NCI-H1694 (cell line): ENCODE data around the gene AHI1.
"Not testable (repeated sequence)": the region's sequence is repeated elsewhere in the genome, so short reads cannot be mapped to it uniquely, and the experiment has no call there.

Source experiments
- DNase-seq: peaks from one replicate; lab custom pipeline; 2025; lab: John Stamatoyannopoulos, UW

AHI1 gene

DNA sequence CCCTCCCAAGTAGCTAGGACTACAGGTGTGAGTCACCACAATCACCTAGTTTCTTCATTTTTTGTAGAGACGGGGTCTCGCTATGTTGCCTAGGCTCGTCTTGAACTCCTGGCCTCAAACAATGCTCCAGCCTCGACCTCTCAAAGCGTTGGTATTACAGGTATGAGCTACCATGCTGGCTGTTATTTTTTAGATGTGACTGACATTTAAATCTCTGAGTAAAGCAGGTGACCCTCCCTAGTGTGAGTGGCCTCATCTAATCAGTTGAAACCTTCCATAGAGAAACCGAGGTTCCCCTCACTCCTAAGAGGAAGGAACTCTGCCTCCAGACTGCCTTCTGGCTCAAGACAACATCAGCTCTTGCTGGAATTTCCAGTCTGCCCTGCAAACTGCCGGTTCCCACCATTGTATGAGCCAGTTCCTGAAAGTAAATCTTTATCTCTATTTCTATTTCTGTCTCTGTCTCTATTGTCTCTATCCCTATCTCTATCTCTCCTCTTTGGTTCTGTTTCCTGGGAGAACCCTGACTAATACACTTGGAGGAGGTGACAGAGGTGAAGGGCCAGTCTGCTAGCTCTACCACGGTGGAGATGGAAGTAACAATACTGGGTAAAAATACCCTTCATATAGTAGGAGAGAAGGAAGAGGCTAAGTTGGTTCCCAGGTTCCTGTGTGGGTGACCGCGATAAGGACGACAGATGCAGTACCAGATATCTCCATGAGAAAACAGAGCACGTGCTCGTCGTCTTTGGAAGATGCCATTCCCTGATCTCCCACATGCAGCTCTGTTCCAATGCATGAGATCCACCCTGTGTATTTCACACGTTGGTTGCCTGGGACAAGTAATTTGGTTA, 235.4 kb downstream of the AHI1 start:
- no peak for DNase-seq

DNA sequence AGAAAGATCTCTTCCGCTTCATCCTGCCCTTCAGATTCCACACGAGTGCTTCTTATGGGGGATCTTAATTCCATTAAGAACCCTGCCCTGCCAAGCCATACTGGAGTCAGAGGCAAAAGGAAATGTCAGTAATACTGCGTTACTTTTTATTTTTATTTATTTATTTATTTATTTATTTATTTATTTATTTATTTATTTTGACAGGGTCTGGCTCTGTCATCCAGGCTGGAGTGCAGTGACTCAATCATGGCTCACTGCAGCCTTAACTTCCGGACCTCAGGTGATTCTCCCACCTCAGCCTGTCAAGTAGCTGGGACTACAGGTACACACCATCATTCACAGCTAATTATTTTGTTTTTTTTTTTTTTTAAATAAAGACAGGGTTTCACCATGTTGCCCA, 236.9 kb downstream of the AHI1 start:
- no peak for DNase-seq

DNA sequence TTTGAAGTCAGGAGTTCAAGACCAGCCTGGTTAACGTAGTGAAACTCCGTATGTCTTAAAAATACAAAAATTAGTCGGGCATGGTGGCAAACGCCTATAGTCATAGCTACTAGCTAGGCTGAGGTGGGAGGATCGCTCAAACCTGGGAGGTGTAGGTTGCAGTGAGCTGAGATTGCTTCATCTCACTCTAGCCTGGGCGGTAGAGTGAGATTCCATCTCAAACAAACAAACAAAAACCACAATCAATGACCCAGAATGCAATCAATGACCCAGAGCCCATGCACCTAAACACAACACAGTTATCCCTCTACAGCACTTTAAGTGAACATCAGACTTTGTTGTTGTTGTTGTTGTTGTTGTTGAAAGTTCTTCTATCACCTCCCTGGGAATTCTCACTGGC, 238.6 kb downstream of the AHI1 start:
- no peak for DNase-seq

DNA sequence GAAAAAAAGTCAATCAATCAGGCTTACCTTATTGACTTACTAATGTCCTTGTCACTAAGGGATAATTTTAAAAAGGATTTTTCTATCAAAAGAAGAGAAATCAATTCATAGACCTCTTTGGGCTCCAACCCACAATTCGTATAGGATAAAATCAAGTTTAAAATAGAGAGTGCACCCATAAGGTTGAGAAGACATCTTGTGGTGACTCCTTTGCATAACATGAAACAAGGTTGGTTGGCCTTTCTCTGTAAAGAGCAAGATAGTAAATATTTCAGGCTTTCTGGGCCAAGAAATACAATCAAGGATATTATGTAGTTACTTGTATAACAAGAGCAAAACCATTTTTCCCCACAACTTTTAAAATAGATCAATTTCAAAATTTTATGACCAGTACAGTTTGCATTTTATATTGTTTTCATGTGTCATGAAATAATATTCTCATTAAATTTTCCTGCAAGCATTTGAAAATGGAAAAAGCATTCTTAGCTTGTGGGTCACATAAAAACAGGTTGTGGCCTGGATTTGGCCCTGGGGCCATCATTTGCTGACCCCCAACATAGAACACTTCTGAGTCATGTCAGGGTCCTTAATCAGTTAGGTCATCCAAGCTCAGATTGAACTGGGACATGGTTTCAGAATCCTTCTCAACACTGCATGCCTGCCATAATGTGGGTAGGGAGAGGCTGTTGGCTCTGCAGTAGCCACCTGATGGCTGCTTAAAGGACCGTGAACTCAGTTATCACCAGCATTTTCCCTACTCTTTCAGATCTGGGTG, 239.7 kb downstream of the AHI1 start:
- no peak for DNase-seq

DNA sequence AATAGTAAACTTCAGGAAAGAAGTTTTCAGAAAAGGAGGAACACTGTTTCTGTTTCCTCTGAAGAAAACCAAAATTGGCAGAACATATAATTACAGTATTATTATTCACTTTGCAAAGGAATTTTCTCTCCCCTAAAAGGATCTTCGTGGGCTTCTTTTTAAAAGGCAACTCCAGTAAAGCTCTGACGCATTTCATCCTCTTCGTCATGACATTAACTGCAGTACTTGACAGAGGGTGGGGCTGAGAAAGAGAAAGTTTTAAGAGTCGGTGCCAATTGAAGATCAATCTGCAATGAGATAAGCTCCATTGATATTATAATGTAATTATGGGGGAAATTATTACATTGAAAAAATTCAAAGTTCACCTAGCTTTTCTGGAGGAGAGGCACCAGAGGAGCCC, 240.7 kb downstream of the AHI1 start:
- no peak for DNase-seq

DNA sequence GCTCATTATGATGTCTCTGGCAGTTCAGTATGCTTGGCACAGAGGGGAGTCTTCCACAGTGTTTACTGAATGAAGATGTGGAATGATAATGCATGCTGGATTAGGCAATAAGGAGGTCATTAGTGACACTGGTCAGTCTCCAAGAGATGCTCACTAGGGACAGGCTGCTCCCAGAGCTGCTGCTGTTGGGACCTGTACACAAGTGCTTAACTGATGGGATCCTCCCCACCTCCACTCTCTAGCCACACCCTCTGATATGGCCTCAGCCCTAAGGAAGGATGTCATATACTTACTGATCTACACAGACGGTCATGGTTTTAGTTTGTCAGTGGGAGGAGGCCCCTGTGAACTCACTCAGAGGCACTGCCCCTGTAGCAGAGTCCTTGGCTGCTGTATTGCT, 243.1 kb downstream of the AHI1 start:
- DNase-seq = no peak

DNA sequence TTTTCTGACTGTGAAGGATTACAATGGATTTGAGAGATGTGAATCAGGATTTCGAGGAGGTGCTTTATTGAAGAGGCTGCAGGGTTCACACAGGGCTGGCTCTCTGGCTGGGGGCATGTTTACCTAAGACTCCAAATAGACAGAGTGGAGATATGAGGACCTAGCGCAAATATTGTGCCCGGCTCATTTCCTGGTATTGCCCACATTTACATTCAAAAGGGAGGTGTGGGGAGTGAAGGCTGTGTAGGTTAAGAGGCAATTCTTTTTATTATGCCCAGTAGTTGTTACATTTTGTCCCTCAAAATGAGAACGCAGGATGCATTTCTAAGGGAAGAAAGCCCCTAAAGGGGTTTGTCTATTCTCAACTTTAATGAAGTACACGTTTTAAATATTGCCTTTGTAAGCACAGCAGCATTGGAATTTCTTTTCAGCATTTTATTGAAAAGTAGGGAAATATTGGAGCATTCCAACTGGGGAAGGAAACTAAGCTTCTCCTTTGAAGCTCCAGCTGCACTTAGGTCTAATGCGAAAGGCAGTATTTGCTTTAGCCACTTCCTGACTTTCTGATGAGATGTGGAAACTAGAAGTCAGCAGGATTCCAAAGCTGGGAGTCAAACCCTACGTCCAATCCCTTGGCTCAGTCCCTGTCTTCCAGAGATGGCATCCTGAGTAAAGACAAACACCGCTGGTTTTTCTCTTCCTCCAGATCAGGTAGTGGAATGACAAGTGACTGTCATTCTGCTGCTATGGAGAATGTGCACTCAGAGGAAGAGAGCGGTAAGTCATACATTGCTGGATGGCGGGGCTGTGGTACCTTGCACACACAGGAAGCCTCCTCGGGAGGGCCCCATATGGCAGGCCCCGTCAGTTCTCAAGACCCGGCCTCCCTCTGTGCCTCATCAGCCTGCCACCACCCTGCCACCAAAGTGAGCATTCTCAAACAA, 245.8 kb downstream of the AHI1 start:
- DNase-seq = no peak

DNA sequence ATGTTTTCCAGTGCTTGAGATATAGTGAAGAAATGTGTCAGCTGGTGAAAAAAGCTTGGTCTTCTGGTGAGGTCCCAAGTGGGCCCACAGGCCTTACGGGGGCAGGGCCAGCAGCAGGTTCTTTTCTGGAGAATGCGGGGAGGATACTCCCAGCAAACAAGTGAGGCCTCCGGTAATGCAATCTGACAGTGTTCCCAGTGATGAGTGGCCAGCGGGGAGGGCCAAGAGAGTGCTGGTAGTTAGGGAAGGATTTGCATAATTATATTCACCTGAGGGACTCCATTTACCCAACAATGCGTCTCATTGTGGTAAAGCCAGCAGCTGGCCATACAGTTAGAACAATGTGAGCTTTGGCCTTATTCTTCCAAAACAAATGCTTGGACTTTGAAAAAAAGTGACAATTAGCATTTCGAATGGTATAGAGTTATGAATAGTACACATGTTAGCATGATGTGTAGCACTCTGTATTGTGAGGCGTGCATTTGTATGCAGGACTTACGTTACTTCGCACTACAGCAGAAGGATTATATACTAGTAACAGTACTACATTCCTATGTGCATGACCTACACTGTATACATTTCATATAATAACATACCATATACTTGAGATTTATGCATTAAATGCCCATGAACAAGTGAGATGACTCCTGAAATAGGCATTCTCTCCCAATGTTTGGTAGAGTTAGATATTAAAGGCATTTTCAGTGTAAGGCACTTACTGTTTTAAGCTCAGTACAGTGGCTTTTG, 246.6 kb downstream of the AHI1 start:
- DNase-seq = no peak

DNA sequence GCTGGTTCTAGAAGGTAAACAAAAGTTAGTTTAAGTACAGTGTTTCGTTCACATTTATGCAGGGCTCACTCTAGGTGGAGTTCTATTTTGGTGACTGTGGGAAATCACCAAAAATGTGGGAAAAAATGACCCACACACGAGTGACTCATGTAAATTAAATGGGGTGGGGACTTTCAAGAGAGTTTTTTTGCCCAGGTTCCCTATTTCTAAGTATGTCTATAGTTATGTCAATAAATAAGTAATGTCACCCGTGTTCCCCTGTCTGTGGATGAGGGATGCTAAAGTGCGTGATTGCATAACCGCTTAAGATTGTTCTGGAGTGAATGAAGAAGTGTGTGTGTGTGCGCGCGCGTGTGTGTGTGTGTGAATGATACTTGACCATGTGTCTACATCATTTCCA, 247.3 kb downstream of the AHI1 start:
- DNase-seq = no peak

DNA sequence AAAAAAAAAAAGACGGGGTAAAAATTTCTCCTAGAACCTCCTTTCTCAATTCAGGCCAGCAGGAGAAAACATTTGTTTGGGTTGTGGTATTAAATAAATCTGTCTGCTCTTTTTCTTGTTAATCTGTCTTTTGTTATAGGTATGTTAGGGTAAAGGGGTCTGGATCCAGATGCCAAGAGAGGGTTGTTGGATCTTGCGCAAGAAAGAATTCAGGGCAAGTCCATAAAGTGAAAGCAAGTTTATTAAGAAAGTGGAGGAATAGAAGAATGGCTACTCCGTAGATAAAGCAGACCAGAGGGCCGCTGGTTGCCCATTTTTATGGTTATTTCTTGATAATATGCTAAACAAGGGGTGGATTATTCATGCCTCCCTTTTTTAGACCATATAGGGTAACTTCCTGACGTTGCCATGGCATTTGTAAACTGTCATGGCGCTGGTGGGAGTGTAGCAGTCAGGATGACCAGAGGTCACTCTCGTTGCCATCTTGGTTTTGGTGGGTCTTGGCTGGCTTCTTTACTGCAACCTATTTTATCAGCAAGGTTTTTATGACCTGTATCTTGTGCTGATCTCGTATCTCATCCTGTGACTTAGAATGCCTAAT, 251.0 kb downstream of the AHI1 start:
- DNase-seq = not testable (repeated sequence)

DNA sequence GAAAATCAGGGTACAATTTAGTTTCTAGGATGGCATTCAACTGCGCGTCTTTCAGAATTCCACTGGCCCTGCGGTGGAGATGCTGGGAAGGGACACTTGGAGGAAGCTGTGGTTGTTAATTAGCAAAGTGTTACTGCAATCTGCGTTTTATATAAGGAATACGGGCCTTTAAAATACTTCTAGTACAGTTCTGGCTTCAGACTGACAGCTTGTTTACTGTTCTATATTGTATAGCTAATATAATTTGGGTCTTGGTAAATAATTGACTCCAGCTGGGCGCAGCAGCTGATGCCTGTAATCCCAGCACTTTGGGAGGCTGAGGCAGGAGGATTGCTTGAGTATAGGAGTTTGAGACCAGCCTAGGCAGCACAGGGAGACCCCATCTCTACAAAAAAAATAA, 252.7 kb downstream of the AHI1 start:
- no peak for DNase-seq

DNA sequence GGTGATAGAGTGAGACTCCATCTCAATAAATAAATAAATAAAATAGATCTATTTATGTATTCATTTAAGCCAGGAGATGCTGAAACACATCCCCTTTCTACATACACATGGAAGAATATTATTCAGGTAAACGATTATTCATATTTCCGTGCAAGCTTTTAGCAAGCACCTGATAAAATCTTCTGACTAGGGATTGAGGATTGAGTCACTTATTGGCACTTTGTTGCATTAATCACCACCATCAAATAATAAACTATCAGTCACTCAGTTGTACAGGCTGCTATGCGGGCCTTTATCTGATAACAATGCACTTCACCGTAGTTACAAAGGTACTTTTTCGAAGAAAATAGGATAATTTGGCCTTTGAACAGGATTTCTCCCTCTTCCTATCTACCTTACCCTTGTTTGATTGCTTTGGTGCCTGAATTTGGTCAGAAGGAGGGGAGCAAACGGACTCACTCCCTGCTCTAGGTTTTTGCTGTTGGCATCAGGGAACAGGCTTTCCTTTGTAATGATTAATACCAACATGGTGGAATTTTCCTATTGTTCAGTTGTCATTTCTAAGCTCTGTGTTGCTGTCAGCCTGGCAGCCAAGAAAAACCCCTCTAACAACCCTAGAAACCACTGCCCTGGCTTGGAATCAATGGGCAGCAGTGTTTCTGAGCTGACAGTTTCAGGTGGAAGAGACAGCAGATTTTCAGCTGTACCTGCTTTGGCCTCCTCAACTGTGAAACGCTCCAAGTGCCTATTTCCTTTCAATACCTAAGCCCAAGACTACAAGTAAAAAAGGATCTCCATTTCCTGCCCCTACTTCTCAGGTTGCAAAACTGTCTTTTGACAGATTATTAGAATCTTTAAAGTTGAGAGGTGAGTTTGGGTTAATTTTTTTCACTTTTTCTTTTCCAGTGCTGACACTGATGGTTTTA, 253.4 kb downstream of the AHI1 start:
- DNase-seq = no peak

DNA sequence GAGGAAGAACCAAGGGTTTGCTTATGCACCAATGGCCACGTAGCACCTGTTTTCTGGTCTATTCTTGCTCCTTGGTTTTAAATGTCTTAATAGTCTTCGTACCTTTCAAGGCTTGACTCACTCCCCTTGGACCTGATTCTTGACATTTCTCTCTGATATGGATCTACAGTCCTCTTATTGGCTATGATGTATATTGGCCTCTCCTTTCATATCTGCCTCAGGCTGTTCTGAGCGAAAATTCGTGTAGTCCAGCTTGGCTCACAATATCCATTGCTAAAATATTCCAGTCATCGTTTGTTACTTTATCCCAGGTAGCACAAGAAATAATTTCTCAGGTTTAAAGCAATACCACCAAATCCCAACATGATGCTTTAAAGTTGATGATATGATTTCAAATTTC, 256.8 kb downstream of the AHI1 start:
- DNase-seq = no peak

DNA sequence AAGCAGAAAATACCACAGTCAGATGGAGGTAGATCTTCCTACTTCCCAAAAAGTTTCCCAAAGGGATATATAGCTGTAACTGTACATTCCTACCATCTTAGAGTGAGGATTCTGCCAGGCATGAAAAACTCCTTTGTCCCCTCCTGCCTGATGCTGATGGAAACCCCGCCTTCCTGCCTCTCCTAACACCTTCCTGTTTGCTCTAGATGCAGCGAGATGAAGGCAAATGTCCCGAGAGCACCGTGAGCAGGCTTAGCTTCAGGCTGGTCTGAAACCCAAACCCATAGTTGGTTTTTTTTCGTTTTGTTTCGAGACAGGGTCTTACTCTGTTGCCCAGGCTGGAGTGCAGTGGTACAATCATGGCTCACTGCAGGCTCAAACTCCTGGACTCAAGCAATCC, 260.8 kb downstream of the AHI1 start:
- no peak for DNase-seq

DNA sequence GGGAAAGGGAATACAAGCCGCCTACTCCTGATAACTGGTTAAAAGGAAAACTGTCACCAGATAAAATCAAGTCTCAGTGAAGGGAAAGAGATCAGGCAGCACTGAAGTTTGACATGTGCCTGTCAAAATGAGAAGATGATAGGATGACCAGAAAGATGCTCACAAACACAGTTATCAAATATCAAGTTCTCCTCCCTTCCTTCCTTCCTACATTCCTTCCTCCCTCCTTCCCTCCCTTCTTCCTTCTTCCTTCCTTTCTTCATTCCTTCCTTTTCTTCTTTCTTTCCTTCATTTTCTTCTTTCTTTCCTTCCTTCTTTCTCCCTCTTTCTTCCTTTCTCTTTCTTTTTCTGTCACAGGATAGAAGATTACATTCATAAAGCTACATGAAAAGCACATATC, 261.2 kb downstream of the AHI1 start:
- no peak for DNase-seq

DNA sequence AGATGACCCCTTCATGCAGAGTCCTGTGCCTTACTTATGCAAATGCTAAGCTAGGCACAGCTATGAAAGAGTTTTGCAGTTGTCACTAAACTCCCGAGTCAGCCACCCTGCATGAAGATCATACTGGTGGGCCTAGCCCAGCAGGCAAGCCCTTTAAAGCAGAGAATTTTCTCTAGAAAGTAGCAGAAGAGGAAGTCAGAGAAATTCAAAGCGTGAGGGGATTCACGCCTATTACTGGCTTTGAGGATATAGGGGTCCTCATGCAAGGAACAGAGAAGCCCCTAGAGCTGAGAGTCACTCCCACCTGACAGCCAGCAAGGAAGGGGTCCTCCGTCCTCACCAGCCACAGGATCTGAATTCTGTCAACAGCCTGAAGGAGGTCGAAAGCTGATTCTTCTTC, 261.8 kb downstream of the AHI1 start:
- DNase-seq = no peak

DNA sequence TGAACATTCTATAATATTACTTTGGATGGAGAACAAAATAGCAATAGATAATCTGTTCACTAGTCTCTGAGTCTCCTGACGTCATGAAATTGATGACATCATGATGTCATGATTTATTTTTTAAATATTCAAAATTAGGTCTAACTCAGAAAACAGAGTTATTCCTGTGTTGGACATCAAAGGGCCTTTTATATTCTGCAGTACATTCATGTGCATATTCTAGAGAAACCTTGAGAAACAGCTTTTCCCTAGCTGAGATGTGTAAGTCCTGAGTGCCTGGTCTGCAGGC, 263.1 kb downstream of the AHI1 start:
- DNase-seq = no peak

DNA sequence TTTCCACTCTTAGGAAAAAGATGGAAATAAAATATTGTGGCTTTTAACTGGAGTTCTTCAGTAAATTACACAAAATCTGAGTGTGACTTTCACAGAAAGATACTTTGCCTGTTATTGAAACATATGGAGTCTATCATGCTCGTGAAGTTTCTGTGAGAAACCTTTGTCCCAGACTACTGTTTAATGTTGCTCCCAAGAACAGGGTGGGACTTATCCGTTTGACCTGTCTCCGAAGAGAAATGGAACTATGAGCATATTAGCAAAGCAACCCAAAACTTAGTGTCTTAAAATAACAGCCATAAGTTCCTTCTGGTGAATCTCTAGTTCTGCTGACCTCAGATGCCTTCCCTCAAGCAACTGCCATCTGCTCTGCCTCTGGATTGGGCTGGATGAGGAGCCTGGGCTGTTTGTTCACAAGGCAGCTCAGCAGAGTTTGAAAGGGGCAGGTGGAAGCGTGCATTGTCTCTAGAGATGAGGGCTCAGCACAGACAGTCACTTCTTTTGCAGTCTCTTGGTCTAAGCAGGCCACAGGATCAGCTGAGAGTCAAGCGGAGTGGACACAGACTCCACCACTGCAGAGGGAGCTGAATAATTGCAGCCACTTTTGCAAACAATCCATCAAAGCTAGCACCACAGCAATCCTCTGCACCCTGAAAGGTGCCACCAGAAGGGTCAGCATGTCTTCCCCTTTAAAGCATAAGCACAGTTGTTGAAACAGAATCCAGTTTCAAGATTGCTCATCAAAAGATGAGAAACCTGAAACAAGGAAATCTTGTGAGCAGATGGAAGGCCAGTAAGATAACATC, 263.7 kb downstream of the AHI1 start:
- DNase-seq = peak; percentile 10
